ENCODE measurements around the gene RAPGEF4. TPM values are rescaled to one million over a fixed set of nuclear protein-coding genes. Genes with fewer than 3 reads are reported as not detected.

RAPGEF4 gene
- total and polyA plus RNA-seq, 2 donors, result 4.3 to 22.9 TPM

GRCh38 chr2:173016451-173016850 lies 280.8 kb downstream of the RAPGEF4 start:
- WGBS, result 57% methylated on average over 2 of the region's 2 CpGs
- no peak for DNase-seq (ENCODE audit: extremely low spot score)
- H3K36me3 ChIP-seq (ENCODE audit: insufficient read depth), result no peaks in the 10 kb centered on the region
- H3K27ac ChIP-seq (ENCODE audit: low read depth), result no peak overlapping the region
- no peak overlapping the region for H3K4me3 ChIP-seq (ENCODE audit: low read depth, low read length)
- no peaks in the 10 kb centered on the region for H3K4me1 ChIP-seq (ENCODE audit: insufficient read depth)

- H3K4me1 ChIP-seq (ENCODE audit: insufficient read depth), result no peaks in the 10 kb centered on the region
- no peak overlapping the region for H3K4me3 ChIP-seq (ENCODE audit: low read depth, low read length)
- DNase-seq (ENCODE audit: extremely low spot score), result no peak
- no peaks in the 10 kb centered on the region for H3K36me3 ChIP-seq (ENCODE audit: insufficient read depth)
- H3K27ac ChIP-seq (ENCODE audit: low read depth), result no peak overlapping the region
- 73% methylated on average over 6 of the region's 6 CpGs for WGBS
These were observed 282.2 kb downstream of the RAPGEF4 start for GRCh38 chr2:173017646-173018420.

DNA sequence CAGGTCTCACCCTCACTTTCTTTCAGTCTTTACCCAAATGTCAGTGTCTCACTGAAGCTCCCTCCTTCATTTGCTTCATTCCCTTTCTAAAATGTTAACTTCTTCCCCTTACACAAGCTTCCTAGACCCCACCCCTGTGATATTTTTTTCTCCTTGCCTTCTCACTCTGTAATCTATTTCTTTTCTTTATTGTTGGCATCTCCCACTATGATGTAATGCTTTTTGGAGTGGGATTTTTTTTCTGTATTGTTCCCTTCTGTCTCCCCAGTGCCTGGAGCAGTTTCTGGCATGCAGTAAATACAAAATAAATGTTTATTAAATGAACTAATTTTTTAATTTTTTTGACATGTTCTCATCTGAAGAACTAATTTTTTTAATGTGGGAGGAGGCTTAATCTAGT lies 284.1 kb downstream of the RAPGEF4 start:
- H3K4me3 ChIP-seq (ENCODE audit: low read depth, low read length), result no peak overlapping the region
- no peaks in the 10 kb centered on the region for H3K4me1 ChIP-seq (ENCODE audit: insufficient read depth)
- H3K36me3 ChIP-seq (ENCODE audit: insufficient read depth), result no peaks in the 10 kb centered on the region
- no peak overlapping the region for H3K27ac ChIP-seq (ENCODE audit: low read depth)
- DNase-seq (ENCODE audit: extremely low spot score), result no peak

- no peak for DNase-seq (ENCODE audit: extremely low spot score)
- Histone ChIP-seq H3K4me1 (ENCODE audit: insufficient read depth) (no peaks in the 10 kb centered on the region), H3K36me3 (ENCODE audit: insufficient read depth) (no peaks in the 10 kb centered on the region), H3K4me3 (ENCODE audit: low read depth, low read length) (no peak overlapping the region), H3K27ac (ENCODE audit: low read depth) (no peak overlapping the region)
- 55% methylated on average over 9 of the region's 9 CpGs for WGBS
These were observed 286.3 kb downstream of the RAPGEF4 start for GRCh38 chr2:173021939-173022371.

DNA sequence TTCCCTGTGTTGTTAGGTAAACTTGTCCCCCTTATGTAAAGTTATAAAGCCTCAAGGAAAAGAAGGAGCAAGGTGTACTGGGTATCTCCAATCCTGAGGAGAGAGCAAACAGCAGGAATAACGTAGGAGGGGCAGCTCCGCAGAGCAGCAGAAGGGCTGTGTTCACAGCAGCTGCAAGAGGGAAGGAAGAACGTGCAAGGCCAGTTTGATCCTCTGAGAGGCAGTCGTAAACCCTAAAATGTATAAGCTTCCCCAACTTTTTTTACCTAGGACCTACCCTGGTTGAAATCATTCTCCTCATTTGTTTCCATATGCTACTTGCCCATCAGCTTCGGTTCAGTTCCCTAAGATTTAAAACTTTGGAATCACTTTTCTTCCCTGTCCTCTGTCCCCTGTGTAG lies 288.1 kb downstream of the RAPGEF4 start:
- H3K4me3 ChIP-seq (ENCODE audit: low read depth, low read length), result no peak overlapping the region
- no peak for DNase-seq (ENCODE audit: extremely low spot score)
- 88% methylated on average over 5 of the region's 5 CpGs for WGBS
- H3K4me1 ChIP-seq (ENCODE audit: insufficient read depth), result no peaks in the 10 kb centered on the region
- no peaks in the 10 kb centered on the region for H3K36me3 ChIP-seq (ENCODE audit: insufficient read depth)
- H3K27ac ChIP-seq (ENCODE audit: low read depth), result no peak overlapping the region

DNA sequence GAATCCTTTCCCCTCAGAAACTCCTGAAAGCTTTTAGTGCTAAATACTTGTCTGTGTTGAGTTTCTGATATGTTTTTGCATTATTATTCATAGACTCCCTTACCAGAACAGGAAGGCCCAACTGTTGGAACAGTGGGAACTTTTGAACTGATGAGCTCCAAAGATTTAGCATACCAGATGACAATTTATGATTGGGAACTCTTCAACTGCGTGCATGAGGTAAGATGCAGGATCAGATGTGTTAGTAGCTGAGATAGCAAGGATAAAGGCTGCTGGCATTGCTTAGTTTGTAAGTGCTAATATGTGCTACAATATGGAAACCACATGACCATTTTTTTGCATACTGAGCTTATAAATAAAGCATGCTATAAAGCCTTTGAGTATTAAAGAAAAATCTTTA lies 290.8 kb downstream of the RAPGEF4 start:
- H3K27ac ChIP-seq (ENCODE audit: low read depth), result no peak overlapping the region
- WGBS, result 51% methylated on average over 1 of the region's 1 CpG
- DNase-seq (ENCODE audit: extremely low spot score), result no peak
- H3K4me3 ChIP-seq (ENCODE audit: low read depth, low read length), result no peak overlapping the region
- no peaks in the 10 kb centered on the region for H3K4me1 ChIP-seq (ENCODE audit: insufficient read depth)
- H3K36me3 ChIP-seq (ENCODE audit: insufficient read depth), result no peaks in the 10 kb centered on the region

DNA sequence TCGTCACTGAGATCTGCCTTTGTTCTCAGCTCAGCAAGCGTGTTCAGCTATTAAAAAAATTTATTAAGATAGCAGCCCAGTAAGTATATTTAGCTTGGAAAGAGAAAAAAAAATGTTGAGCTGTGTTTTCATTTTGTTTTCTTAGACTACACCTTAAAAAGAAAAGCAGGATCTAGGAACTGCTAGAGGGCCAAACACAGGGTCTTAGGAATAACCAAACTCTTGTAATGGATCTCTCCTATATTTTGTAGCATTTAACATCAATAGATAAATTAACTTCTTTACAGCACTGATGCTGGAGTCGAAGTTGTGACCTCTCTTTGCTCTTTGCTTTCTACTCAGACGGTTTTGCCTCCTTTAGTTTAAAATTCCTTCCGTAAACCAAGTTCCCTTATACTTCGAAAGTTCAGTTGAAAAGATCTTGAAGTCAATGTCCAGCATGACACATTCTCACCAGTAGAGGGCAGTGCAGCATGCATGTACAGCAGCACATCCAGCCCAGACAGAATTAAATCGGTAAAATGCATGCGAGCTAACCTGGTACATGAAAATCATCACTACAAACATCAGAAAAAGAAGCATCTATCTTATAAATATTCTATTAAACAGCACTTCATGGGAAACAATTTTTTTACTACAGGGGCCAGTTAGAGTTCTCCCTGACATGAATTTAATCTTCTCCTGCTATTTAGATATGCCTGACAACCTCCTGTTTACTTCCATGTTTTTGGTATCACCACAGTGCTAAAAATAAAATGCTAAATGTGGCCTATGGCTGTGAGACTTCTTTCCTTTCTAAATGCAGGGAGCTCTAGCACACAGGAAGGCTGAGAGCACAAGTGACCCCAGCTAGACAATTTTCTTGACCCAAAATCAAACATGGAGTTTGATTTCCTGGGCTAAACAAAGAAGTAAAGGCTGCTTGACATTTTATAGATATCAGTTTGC lies 291.8 kb downstream of the RAPGEF4 start:
- no peaks in the 10 kb centered on the region for H3K4me1 ChIP-seq (ENCODE audit: insufficient read depth)
- no peak overlapping the region for H3K4me3 ChIP-seq (ENCODE audit: low read depth, low read length)
- no peaks in the 10 kb centered on the region for H3K36me3 ChIP-seq (ENCODE audit: insufficient read depth)
- peak; percentile 81 for DNase-seq (ENCODE audit: extremely low spot score)
- no peak overlapping the region for H3K27ac ChIP-seq (ENCODE audit: low read depth)
- 12% methylated on average over 8 of the region's 8 CpGs for WGBS

- no peak overlapping the region for H3K27ac ChIP-seq (ENCODE audit: low read depth)
- WGBS, result 26% methylated on average over 1 of the region's 1 CpG
- no peak overlapping the region for H3K4me3 ChIP-seq (ENCODE audit: low read depth, low read length)
- H3K4me1 ChIP-seq (ENCODE audit: insufficient read depth), result no peaks in the 10 kb centered on the region
- DNase-seq (ENCODE audit: extremely low spot score), result no peak
- H3K36me3 ChIP-seq (ENCODE audit: insufficient read depth), result no peaks in the 10 kb centered on the region
These were observed 292.5 kb downstream of the RAPGEF4 start for GRCh38 chr2:173028141-173028540.

DNA sequence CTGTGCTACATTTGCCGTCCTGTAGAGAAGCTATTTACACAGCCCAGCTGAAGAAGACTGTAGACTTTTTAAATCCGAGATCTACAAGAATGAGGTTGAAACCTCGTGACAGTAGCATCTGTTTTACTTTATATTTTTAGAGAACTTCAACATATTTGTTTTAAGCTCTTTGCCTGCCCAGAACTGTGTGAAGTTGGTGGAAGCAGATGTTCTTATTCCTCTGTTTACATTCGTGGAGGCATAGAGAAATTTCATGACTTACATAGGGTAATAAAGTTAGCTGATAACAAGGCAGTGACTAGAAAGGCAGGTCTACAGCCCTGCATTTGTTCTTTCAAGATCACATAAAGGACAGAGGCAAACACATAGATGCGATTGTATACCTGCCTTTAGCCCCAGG lies 293.0 kb downstream of the RAPGEF4 start:
- no peak overlapping the region for H3K4me3 ChIP-seq (ENCODE audit: low read depth, low read length)
- DNase-seq (ENCODE audit: extremely low spot score), result no peak
- no peaks in the 10 kb centered on the region for H3K4me1 ChIP-seq (ENCODE audit: insufficient read depth)
- H3K27ac ChIP-seq (ENCODE audit: low read depth), result no peak overlapping the region
- no peaks in the 10 kb centered on the region for H3K36me3 ChIP-seq (ENCODE audit: insufficient read depth)
- 28% methylated on average over 5 of the region's 5 CpGs for WGBS

DNA sequence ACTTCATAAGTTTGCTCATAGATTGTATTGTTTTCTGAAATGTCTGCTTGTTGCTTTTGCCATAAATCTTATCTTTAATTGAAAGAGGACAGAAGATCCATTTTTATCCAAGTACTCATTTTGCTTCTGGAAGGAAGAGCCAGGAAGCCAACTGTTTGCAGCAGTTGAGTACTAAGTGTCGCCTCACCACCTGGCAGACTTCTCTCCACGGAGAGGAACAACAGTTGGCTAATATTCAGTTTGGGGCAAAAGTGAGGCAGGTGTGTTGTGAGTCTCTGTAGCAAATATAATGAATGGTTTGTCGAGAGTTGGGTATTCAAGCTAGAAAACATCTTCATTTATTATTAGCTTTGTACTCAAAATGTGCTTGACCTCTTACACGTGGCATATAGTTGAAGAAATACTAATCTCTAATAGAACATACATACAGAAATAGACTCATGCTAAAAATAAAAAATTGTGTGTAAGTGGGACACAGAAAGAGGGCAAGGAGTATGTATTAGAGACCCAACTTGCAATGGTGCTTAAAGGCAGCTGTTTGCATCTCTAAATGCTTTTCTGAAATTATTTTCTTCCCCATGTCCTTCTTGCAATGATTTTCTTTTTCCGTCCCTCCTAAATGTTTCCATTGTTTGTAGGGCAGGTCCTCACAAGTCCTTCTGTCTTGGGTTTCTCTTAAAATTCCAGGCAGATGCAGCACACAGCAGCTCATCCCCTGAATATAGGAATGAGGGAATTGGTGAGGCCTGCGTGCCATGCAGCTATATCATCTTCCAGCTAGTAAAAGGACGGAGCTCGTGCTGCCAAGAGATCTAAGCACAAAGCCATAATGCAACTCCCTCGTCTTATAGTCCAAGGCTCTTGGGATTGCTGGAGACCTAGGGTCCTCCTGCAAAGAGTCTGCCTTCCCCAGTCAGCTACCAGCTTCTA lies 295.2 kb downstream of the RAPGEF4 start:
- Histone ChIP-seq H3K36me3 (ENCODE audit: insufficient read depth) (no peaks in the 10 kb centered on the region), H3K4me3 (ENCODE audit: low read depth, low read length) (no peak overlapping the region), H3K27ac (ENCODE audit: low read depth) (no peak overlapping the region), H3K4me1 (ENCODE audit: insufficient read depth) (no peaks in the 10 kb centered on the region)
- WGBS, result 71% methylated on average over 9 of the region's 9 CpGs
- DNase-seq (ENCODE audit: extremely low spot score), result no peak

GRCh38 chr2:173032032-173032431 lies 296.4 kb downstream of the RAPGEF4 start:
- H3K36me3 ChIP-seq (ENCODE audit: insufficient read depth), result no peaks in the 10 kb centered on the region
- 93% methylated on average over 4 of the region's 4 CpGs for WGBS
- no peak for DNase-seq (ENCODE audit: extremely low spot score)
- no peak overlapping the region for H3K27ac ChIP-seq (ENCODE audit: low read depth)
- no peaks in the 10 kb centered on the region for H3K4me1 ChIP-seq (ENCODE audit: insufficient read depth)
- no peak overlapping the region for H3K4me3 ChIP-seq (ENCODE audit: low read depth, low read length)

- H3K36me3 ChIP-seq (ENCODE audit: insufficient read depth), result no peaks in the 10 kb centered on the region
- no peaks in the 10 kb centered on the region for H3K4me1 ChIP-seq (ENCODE audit: insufficient read depth)
- DNase-seq (ENCODE audit: extremely low spot score), result no peak
- 96% methylated on average over 3 of the region's 3 CpGs for WGBS
- H3K4me3 ChIP-seq (ENCODE audit: low read depth, low read length), result no peak overlapping the region
- no peak overlapping the region for H3K27ac ChIP-seq (ENCODE audit: low read depth)
These were observed 297.4 kb downstream of the RAPGEF4 start for GRCh38 chr2:173033084-173033483.

DNA sequence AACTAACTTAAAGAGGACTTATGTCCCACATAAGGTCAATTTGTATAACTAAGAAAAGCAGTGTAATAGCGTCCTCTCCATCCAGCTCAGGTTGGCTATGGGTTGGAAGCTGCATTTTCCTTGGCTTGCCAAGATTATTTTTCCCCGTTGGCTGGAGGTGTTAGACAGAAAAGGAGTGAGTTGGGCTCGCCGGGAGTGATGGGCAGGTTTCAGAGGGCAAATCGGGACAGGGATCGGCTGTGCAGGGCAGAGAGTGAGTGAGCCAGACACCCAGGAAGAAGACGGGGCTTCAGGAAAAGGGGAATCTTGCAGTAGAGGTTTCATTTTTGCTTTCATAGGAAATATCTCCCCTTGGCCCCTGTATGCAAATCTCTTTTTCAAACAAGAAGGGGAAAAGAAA lies 298.5 kb downstream of the RAPGEF4 start:
- no peak for DNase-seq (ENCODE audit: extremely low spot score)
- H3K4me3 ChIP-seq (ENCODE audit: low read depth, low read length), result no peak overlapping the region
- no peak overlapping the region for H3K27ac ChIP-seq (ENCODE audit: low read depth)

More for the DNA sequence above, 298.5 kb downstream of the RAPGEF4 start:
- Histone ChIP-seq H3K36me3 (ENCODE audit: insufficient read depth) (no peaks in the 10 kb centered on the region), H3K4me1 (ENCODE audit: insufficient read depth) (no peaks in the 10 kb centered on the region)
- 65% methylated on average over 7 of the region's 7 CpGs for WGBS
